Left cardiac atrium (tissue), 4 donors: ENCODE results near the gene MFSD6. TPM values are rescaled to one million over a fixed set of nuclear protein-coding genes. Genes with fewer than 3 reads are reported as not detected.
"Not testable (repeated sequence)": the region's sequence is repeated elsewhere in the genome, so short reads cannot be mapped to it uniquely, and the experiment has no call there.

Experiments
- ATAC-seq, 2 donors: fragments of 200-7000 bp; cut with Tn5 transposase; one replicate each; pipeline ENCODE4 v1.9.1; 2020; ENCODE audit warnings: mild to moderate bottlenecking in 2 of 2, moderate library complexity in 2 of 2
- DNase-seq: peaks from one replicate; pipeline ENCODE4 v3.0.0-alpha.2; 2020
- intact Hi-C, 2 donors: fragments of 100-400 bp; cut with DNase I; formaldehyde crosslinking; loops; one replicate each; pipeline versions ENCODE4 v1.14.1 to v1.15.1; 2022 to 2023
- total RNA-seq, 2 donors: library from RNA; stranded (reverse); fragmentation: NEBNext Ultra II Directional; extraction: Animal tissue kit (Norgen Biotek cat#: 25700); gene quantifications; one replicate each; pipeline ENCODE4 v1.2.1, GENCODE V29; 2021
- donor health status: DM: no; HTN: yes; CAD: no.
- donor health status: DM: no; HTN: yes; CAD: no; lungs with severe emphysema.
- donor health status: DM: yes; HTN: yes; CAD: no.
- donor health status: Dilated cardiomyopathy.

MFSD6 gene
- total RNA-seq, 2 donors from 2014 or later = 26.7 to 29.8 TPM

GRCh38 chr2:190456833-190457232 is 48.7 kb downstream of the MFSD6 start:
- intact Hi-C loops = no loop called here
- ATAC-seq (no peak), DNase-seq (no peak)

GRCh38 chr2:190457256-190457655 is 49.1 kb downstream of the MFSD6 start:
- ATAC-seq (no peak), DNase-seq (no peak)
- intact Hi-C loops = no loop called here

- DNase-seq (no peak), ATAC-seq (no peak)
- intact Hi-C loops = no loop called here
Measured at GRCh38 chr2:190458352-190459107, 50.4 kb downstream of the MFSD6 start.

GRCh38 chr2:190459881-190460280 is 51.7 kb downstream of the MFSD6 start:
- intact Hi-C loops = no loop called here
- no peak for DNase-seq
- ATAC-seq = peak in 1 of 2 donors; percentile 78

GRCh38 chr2:190460487-190460886 is 52.3 kb downstream of the MFSD6 start:
- DNase-seq (no peak), ATAC-seq (no peak)
- intact Hi-C loops = no loop called here

GRCh38 chr2:190462181-190462580 is 54.0 kb downstream of the MFSD6 start:
- DNase-seq (no peak), ATAC-seq (no peak)
- intact Hi-C loops = no loop called here

GRCh38 chr2:190462611-190463010 is 54.5 kb downstream of the MFSD6 start:
- DNase-seq = no peak
- intact Hi-C loops = no loop called here
- ATAC-seq = no peak

- intact Hi-C loops = loop anchor here in 1 of 2 donors (5.0 kb wide), 1 partner anchor 53 kb away; no protein-coding TSS in a partner anchor
- DNase-seq = no peak
- ATAC-seq = no peak
Measured at GRCh38 chr2:190465060-190465459, 56.9 kb downstream of the MFSD6 start.

- no peak for ATAC-seq
- intact Hi-C loops = loop anchor here in 1 of 2 donors (5.0 kb wide), 1 partner anchor 55 kb away; no protein-coding TSS in a partner anchor
Measured at GRCh38 chr2:190466819-190467446, 58.8 kb downstream of the MFSD6 start.

GRCh38 chr2:190467575-190468083 is 59.5 kb downstream of the MFSD6 start:
- DNase-seq = no peak
- intact Hi-C loops = loop anchor here in 1 of 2 donors (5.0 kb wide), 1 partner anchor 55 kb away; no protein-coding TSS in a partner anchor
- no peak for ATAC-seq

More at GRCh38 chr2:190466819-190467446, 58.8 kb downstream of the MFSD6 start:
- DNase-seq = no peak

- intact Hi-C loops = loop anchor here in 1 of 2 donors (5.0 kb wide), 1 partner anchor 56 kb away; no protein-coding TSS in a partner anchor
- not testable (repeated sequence) for DNase-seq, ATAC-seq
Measured at GRCh38 chr2:190468354-190468753, 60.2 kb downstream of the MFSD6 start.

- DNase-seq = peak; percentile 72
- peak; percentile 81 to 86 for ATAC-seq
- intact Hi-C loops = loop anchor here in 1 of 2 donors (5.0 kb wide), 1 partner anchor 57 kb away; no protein-coding TSS in a partner anchor
Measured at GRCh38 chr2:190468814-190469569, 60.8 kb downstream of the MFSD6 start.

- ATAC-seq (peak; percentile 84 to 91), DNase-seq (peak; percentile 43)
- intact Hi-C loops = loop anchor here in 1 of 2 donors (5.0 kb wide), 1 partner anchor 57 kb away; no protein-coding TSS in a partner anchor
Measured at GRCh38 chr2:190469771-190470170, 61.6 kb downstream of the MFSD6 start.

- intact Hi-C loops = no loop called here
- DNase-seq = no peak
- ATAC-seq = no peak
Measured at GRCh38 chr2:190470256-190470826, 62.2 kb downstream of the MFSD6 start.

- no peak for DNase-seq
- ATAC-seq = peak; percentile 58 to 70
- intact Hi-C loops = no loop called here
Measured at GRCh38 chr2:190477661-190478454, 69.7 kb downstream of the MFSD6 start.

GRCh38 chr2:190478572-190479195 is 70.5 kb downstream of the MFSD6 start:
- DNase-seq (no peak), ATAC-seq (no peak)
- intact Hi-C loops = no loop called here

- intact Hi-C loops = no loop called here
- DNase-seq (no peak), ATAC-seq (no peak)
Measured at GRCh38 chr2:190481339-190481738, 73.2 kb downstream of the MFSD6 start.

- no peak for ATAC-seq
- intact Hi-C loops = no loop called here
- DNase-seq = no peak
Measured at GRCh38 chr2:190482451-190482850, 74.3 kb downstream of the MFSD6 start.
